ENCODE results near the gene UBE2S.

- TF ChIP-seq, protein P1, sequence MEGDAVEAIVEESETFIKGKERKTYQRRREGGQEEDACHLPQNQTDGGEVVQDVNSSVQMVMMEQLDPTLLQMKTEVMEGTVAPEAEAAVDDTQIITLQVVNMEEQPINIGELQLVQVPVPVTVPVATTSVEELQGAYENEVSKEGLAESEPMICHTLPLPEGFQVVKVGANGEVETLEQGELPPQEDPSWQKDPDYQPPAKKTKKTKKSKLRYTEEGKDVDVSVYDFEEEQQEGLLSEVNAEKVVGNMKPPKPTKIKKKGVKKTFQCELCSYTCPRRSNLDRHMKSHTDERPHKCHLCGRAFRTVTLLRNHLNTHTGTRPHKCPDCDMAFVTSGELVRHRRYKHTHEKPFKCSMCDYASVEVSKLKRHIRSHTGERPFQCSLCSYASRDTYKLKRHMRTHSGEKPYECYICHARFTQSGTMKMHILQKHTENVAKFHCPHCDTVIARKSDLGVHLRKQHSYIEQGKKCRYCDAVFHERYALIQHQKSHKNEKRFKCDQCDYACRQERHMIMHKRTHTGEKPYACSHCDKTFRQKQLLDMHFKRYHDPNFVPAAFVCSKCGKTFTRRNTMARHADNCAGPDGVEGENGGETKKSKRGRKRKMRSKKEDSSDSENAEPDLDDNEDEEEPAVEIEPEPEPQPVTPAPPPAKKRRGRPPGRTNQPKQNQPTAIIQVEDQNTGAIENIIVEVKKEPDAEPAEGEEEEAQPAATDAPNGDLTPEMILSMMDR (IDR thresholded peaks at IDR 0.05), result no peak
- TF ChIP-seq POLR2A (IDR thresholded peaks at IDR 0.05), result no peak
Observed at GRCh38 chr19:55426042-55426441, 18.5 kb upstream of the UBE2S start.

Data from lower leg skin (tissue), 3 donors.